Pancreas (tissue), 10 donors: ENCODE results near the gene ZMYND19. TPM values are rescaled to one million over a fixed set of nuclear protein-coding genes. Genes with fewer than 3 reads are reported as not detected.
"Not testable (repeated sequence)": the region's sequence is repeated elsewhere in the genome, so short reads cannot be mapped to it uniquely, and the experiment has no call there.

Source experiments
- ATAC-seq, 4 donors: fragments of 200-7000 bp; cut with Tn5 transposase; one replicate each; pipeline versions ENCODE4 v1.8.0 to v1.9.1; 2020; ENCODE audit warnings: mild to moderate bottlenecking in 4 of 4, moderate library complexity in 4 of 4
- DNase-seq, 6 donors: peaks; one replicate each; pipeline ENCODE4 v3.0.0-alpha.2; 2020
- FAIRE-seq: peaks from 2 replicates; lab custom pipeline; 2012; peaks lifted over from hg19 to GRCh38; lab: Jason Lieb, UNC
- H3K27ac ChIP-seq, 4 donors: fragments of 200-600 bp; sonication (generic); 1 replicate in 3 of 4; 2 replicates in 1 of 4; pipeline versions ENCODE4 v1.5.0 to v1.8.0; 2020
- H3K27me3 ChIP-seq, 4 donors: fragments of 200-600 bp; one replicate each; pipeline ENCODE4 v1.8.0; 2021
- H3K36me3 ChIP-seq, 3 donors: fragments of 200-600 bp; sonication (generic) in 1 of 3; one replicate each; pipeline versions ENCODE4 v1.5.0 to v1.8.0; 2020 to 2021
- H3K4me1 ChIP-seq, 3 donors: fragments of 200-600 bp; one replicate each; pipeline ENCODE4 v1.8.0; 2021
- H3K4me3 ChIP-seq, 4 donors: fragments of 200-600 bp; sonication (generic) in 2 of 4; one replicate each; pipeline versions ENCODE4 v1.5.0 to v1.8.0; 2020 to 2021
- H3K9me3 ChIP-seq, 4 donors: fragments of 200-600 bp; one replicate each; pipeline ENCODE4 v1.8.0; 2021
- WGBS, 2 donors: extraction: QIAGEN DNeasy Blood & Tissue Kit; methylation state at CpG; one replicate each; pipeline ENCODE4 v1.1.7; 2013; 5-methylcytosine and 5-hydroxymethylcytosine counted together
- intact Hi-C, 3 donors: fragments of 100-400 bp; cut with DNase I; formaldehyde crosslinking; loops; one replicate each; pipeline versions ENCODE4 v1.11.1 to v1.14.2; 2022
- polyA plus RNA-seq, 2 donors: library from polyadenylated mRNA; stranded (reverse); fragments of 200-250 nt; gene quantifications; one replicate each; pipeline ENCODE4 v1.2.3, GENCODE V29; 2013
- total RNA-seq, 6 donors: library from RNA; stranded (reverse); fragmentation: NEBNext Ultra II Directional in 4 of 6; extraction: Animal tissue kit (Norgen Biotek cat#: 25700) in 4 of 6; gene quantifications; one replicate each; pipeline versions ENCODE4 v1.2.1 to v1.2.4, GENCODE V29; 2021 to 2023
- TF ChIP-seq, protein P1 (sequence below), 4 donors: fragments of 200-600 bp; sonication (generic) in 3 of 4; IDR thresholded peaks; one replicate each; pipeline versions ENCODE4 v1.5.0 to v1.8.0; 2021; ENCODE audit warnings: antibody characterized with exemption in 4 of 4
- donor health status: healthy with polysubstance abuse.
- donor health status: DM: no; HTN: no; CAD: no; lungs with moderate emphysema.
- donor health status: DM: no; HTN: no; CAD: no.
- donor health status: control.
- donor health status: control.
- donor health status: Bipolar disorder and iron deficiency.
- donor health status: DM: yes; HTN: yes; CAD: no.
- donor health status: DM: no; HTN: no; CAD: no.
- donor health status: DM: no; HTN: no; CAD: no.
- donor health status: DM: yes; HTN: yes; CAD: no.

The ZMYND19 gene
- total and polyA plus RNA-seq, 8 donors = 6.1 to 18.6 (median 9.5) TPM

DNA sequence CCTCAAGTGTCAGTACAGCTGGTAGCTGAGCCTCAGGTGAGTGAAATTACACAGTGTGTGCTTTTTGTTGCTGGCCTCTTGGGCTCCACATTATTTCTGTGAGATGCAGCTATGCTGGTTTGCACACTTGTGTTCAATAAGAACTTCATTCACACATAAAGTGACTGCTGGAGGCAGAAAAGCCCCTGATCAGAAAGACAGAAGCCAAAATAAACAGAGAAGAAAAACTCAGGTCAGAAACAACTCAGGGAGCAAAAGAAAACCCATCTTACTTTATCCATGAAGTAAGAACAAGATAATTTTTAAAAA, 55.2 kb downstream of the ZMYND19 start:
- Histone ChIP-seq H3K27me3 (no peaks in the 10 kb centered on the region), H3K27ac (peak overlapping the region in 1 of 4 donors; percentile 26), H3K36me3 (peaks cover 0 to 6% (median 0%) of the 10 kb centered on the region in 3 donors), H3K9me3 (no peaks in the 10 kb centered on the region), H3K4me1 (peaks cover 5 to 10% (median 7%) of the 10 kb centered on the region in 3 donors), H3K4me3 (no peak overlapping the region)
- no peak for FAIRE-seq
- intact Hi-C loops = no loop called here
- no peak for DNase-seq
- TF ChIP-seq, protein P1, sequence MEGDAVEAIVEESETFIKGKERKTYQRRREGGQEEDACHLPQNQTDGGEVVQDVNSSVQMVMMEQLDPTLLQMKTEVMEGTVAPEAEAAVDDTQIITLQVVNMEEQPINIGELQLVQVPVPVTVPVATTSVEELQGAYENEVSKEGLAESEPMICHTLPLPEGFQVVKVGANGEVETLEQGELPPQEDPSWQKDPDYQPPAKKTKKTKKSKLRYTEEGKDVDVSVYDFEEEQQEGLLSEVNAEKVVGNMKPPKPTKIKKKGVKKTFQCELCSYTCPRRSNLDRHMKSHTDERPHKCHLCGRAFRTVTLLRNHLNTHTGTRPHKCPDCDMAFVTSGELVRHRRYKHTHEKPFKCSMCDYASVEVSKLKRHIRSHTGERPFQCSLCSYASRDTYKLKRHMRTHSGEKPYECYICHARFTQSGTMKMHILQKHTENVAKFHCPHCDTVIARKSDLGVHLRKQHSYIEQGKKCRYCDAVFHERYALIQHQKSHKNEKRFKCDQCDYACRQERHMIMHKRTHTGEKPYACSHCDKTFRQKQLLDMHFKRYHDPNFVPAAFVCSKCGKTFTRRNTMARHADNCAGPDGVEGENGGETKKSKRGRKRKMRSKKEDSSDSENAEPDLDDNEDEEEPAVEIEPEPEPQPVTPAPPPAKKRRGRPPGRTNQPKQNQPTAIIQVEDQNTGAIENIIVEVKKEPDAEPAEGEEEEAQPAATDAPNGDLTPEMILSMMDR (IDR thresholded peaks at IDR 0.05) = no peak
- no peak for ATAC-seq

DNA sequence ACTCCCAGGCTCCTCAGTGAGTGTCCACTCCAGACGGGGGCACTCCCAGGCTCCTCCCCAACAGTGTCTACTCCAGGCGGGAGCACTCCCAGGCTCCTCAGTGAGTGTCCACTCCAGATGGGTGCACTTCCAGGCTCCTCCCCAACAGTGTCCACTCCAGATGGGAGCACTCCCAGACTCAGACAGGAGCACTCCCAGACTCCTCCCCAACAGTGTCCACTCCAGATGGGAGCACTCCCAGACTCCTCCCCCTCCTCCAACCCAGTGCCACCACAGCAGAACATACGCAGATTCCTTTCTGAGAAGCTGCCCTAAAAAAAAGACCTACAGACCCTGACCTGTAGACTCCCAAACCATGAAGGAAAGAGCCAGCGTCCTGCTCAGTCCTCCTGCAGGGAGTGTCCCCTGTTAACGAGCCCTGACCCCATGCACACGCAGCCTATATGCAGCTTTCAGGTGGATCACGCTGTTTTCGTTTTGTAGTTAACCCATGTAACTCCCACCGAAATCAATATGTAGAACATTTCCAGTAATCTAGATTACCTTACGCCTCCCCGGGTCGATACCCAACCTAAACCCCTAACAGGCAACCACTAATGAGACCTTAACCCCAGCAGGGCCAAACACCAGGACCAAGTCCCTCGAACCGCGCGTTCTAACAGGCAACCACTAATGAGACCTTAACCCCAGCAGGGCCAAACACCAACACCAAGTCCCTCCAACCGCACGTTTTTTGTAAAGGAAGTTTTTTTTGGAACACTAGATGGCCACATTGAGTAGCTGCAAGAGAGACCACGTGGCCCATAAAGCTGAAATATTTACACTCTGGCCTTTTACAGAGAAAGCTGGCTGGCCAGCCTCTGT, 55.8 kb downstream of the ZMYND19 start:
- Histone ChIP-seq H3K4me1 (peaks cover 5 to 10% (median 7%) of the 10 kb centered on the region in 3 donors), H3K9me3 (no peaks in the 10 kb centered on the region), H3K36me3 (peaks cover 0 to 2% (median 0%) of the 10 kb centered on the region in 3 donors), H3K4me3 (no peak overlapping the region), H3K27me3 (no peaks in the 10 kb centered on the region), H3K27ac (peak overlapping the region in 1 of 4 donors; percentile 26)
- FAIRE-seq (peak; percentile 20), DNase-seq (peak in 4 of 6 donors; percentile 49 to 62 (median 56)), ATAC-seq (peak; percentile 90 to 99 (median 98))
- WGBS, 2 donors = 24 to 27% methylated on average over 19 of the region's 19 CpGs
- intact Hi-C loops = no loop called here
- TF ChIP-seq, protein P1 (IDR thresholded peaks at IDR 0.05) = peak; percentile 41 to 60 (median 47)

DNA sequence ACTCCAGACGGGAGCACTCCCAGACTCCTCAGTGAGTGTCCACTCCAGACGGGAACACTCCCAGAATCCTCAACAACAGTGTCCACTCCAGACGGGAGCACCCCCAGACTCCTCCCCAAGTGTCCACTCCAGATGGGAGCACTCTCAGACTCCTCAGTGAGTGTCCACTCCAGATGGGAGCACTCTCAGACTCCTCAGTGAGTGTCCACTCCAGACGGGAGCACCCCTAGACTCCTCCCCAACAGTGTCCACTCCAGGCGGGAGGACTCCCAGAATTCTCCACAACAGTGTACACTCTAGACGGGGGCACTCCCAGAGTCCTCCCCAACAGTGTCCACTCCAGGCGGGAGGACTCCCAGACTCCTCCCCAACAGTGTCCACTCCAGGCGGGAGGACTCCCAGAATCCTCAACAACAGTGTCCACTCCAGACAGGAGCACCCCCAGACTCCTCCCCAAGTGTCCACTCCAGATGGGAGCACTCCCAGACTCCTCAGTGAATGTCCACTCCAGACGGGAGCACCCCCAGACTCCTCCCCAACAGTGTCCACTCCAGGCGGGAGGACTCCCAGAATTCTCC, 57.3 kb downstream of the ZMYND19 start:
- H3K36me3 ChIP-seq, H3K27me3 ChIP-seq, ATAC-seq, H3K4me3 ChIP-seq, FAIRE-seq, H3K27ac ChIP-seq, H3K9me3 ChIP-seq, H3K4me1 ChIP-seq, intact Hi-C loops: not testable (repeated sequence)
- WGBS, 2 donors = 74 to 84% methylated on average over 10 of the region's 10 CpGs
- peak in 1 of 6 donors; percentile 7 for DNase-seq

Other genes starting within 250 kb of the ZMYND19 start
- 10 to 100 TPM in 3 of 6 donors, 1 to 10 TPM in 3; 8.1 to 16.5 (median 10.4) TPM for gene EXD3, start 167.3 kb downstream of the ZMYND19 start, total RNA-seq
- gene EXD3, start 167.3 kb downstream of the ZMYND19 start, polyA plus RNA-seq = 10 to 100 TPM; 43.1 to 57.3 TPM
- gene NOXA1, start 167.1 kb downstream of the ZMYND19 start, total RNA-seq = 10 to 100 TPM in 3 of 6 donors, 1 to 10 TPM in 3; 6.6 to 15.0 (median 10.0) TPM
- 10 to 100 TPM; 40.0 to 45.5 TPM for gene NOXA1, start 167.1 kb downstream of the ZMYND19 start, polyA plus RNA-seq
- gene ENTPD8, start 149.2 kb downstream of the ZMYND19 start, total RNA-seq = 1 to 10 TPM in 5 of 6 donors, under 1 TPM in 1; 0.98 to 3.8 (median 1.3) TPM
- gene ENTPD8, start 149.2 kb downstream of the ZMYND19 start, polyA plus RNA-seq = 1 to 10 TPM; 3.9 to 4.7 TPM
- 10 to 100 TPM; 22.0 to 34.4 (median 26.3) TPM for gene NSMF, start 131.2 kb downstream of the ZMYND19 start, total RNA-seq
- gene NSMF, start 131.2 kb downstream of the ZMYND19 start, polyA plus RNA-seq = 10 to 100 TPM; 68.6 to 81.0 TPM
- gene PNPLA7, start 40.1 kb downstream of the ZMYND19 start, total RNA-seq = 10 to 100 TPM in 5 of 6 donors, 1 to 10 TPM in 1; 7.1 to 23.8 (median 17.7) TPM
- 10 to 100 TPM; 62.8 to 71.8 TPM for gene PNPLA7, start 40.1 kb downstream of the ZMYND19 start, polyA plus RNA-seq
- 10 to 100 TPM; 16.6 to 30.1 (median 19.0) TPM for gene MRPL41, start 38.6 kb downstream of the ZMYND19 start, total RNA-seq
- gene MRPL41, start 38.6 kb downstream of the ZMYND19 start, polyA plus RNA-seq = 10 to 100 TPM; 49.6 to 74.1 TPM
- gene DPH7, start 11.6 kb downstream of the ZMYND19 start, total RNA-seq = 10 to 100 TPM; 16.7 to 27.4 (median 21.5) TPM
- gene DPH7, start 11.6 kb downstream of the ZMYND19 start, polyA plus RNA-seq = 100 to 1,000 TPM; 107 to 174 TPM
- gene ARRDC1, start 15.2 kb upstream of the ZMYND19 start, total RNA-seq = 10 to 100 TPM; 20.9 to 39.3 (median 24.3) TPM
- 100 to 1,000 TPM; 117 to 161 TPM for gene ARRDC1, start 15.2 kb upstream of the ZMYND19 start, polyA plus RNA-seq
- 10 to 100 TPM; 29.9 to 51.1 (median 32.6) TPM for gene EHMT1, start 28.5 kb upstream of the ZMYND19 start, total RNA-seq
- 10 to 100 TPM; 30.3 to 42.0 TPM for gene EHMT1, start 28.5 kb upstream of the ZMYND19 start, polyA plus RNA-seq